NCI-H446 treated with DMSO at 0.1 percent for 48 hours (cell line): Measurements from ENCODE around the gene TNS1.

Experiments used
- DNase-seq: peaks from one replicate; lab custom pipeline; 2025; lab: John Stamatoyannopoulos, UW

The TNS1 gene

DNA sequence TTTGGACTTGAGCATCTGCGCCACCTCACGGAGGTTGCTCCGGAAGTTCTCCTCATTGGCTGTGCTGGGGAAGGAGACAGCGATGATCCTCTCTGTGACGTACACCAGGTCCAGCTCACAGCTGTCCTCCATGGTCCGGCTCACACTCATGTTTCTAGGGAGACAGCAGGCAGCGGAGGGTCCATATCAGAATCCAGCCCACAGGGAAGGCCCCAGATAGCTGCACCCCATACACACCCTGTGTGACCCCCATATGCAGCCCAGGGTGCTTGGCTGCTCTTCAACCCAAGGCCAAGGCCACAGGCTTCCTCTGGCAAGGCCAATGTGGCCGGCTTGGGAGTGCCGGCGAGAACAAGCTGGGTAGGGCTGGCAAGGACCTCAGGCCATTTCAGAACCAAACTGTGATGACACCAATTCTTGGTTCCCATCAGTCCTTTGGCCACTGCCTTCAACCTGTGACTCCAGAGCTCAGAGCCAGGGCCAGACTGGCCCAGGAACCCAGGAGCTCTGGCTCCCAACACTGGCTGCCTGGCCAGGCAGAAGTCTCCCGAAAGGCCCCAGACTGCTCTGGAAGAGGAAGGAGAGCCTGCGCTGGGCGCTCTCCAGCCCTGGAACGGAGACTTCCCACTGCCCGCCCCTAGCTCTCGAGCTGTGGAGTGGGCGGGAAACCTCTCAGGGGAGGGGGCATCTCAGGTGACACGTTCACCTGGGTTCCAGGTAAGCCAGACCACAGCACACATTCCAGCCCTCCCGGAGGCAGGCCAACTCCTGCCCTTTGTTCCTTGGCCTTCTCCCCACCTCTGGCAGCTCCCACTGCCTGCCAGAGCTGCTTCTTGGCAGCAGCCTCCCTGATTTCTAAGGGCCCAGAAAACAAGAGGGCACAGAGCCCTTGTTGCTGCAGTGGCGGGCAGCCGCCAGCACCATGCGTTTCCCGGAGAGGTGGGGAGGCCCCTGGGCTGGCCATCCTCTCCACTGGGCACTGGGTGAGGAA, 104.7 kb downstream of the TNS1 start:
- no peak for DNase-seq

DNA sequence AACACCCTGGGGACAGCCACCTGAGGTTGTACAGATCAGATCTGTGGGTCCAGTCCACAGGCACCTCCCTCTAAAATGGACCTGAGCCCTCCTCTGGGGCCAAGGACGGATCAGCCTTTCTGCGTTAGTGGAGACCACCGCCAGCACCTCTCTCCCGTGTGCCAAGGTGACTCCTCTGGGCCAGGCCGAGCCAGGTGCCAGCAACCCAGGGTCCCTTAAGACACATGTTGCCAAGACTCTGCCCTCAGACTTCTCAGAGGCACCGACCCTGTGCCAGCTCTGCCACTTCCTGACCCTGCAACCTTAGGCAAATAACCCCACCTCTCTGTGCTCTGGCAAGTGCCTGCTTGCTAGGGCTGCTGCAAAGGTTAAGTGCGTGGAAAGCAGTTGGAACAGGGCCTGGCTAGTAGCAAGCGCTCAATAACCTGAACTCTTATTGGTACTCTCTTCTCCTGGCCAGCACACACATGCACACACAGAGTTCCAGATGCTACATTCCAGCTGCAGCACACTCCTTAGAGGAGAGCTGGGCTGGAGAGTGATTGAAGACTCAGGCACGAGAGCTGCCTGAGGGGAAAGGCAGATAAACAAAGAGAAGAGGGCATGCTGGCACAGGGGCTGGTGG, 105.6 kb downstream of the TNS1 start:
- DNase-seq, result no peak

DNA sequence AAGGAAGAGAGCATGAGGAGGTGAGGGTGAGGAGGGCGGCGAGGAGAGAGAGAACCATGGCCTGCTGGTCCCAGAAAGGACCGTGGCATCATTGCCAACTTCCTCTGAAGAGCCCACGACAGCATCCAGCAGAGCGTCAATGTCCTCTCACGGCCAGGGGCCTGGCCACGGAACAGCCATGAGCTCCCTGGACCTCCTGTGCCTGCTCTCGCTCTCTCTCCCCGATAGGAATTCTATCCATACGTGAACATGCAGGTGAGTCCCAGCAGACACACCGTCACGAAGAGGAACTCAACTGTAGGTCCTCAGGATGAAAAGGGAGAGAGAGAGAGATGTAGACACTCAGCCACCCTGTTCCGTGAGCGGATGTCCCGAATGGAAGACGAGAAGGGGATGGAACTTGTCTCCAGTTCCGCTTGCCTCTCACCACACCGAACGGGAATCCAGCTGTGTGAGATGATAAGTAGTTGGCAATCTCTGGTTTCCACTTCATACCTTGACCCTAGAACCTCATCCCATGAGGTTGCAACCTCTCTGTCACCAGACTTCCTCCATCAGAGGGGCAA, 107.6 kb downstream of the TNS1 start:
- DNase-seq, result no peak

- DNase-seq, result no peak
These were observed 109.4 kb downstream of the TNS1 start for GRCh38 chr2:217893440-217893839.

- DNase-seq, result no peak
These were observed 110.2 kb downstream of the TNS1 start for GRCh38 chr2:217892560-217892959.

- DNase-seq, result no peak
These were observed 112.3 kb downstream of the TNS1 start for GRCh38 chr2:217890445-217890844.

DNA sequence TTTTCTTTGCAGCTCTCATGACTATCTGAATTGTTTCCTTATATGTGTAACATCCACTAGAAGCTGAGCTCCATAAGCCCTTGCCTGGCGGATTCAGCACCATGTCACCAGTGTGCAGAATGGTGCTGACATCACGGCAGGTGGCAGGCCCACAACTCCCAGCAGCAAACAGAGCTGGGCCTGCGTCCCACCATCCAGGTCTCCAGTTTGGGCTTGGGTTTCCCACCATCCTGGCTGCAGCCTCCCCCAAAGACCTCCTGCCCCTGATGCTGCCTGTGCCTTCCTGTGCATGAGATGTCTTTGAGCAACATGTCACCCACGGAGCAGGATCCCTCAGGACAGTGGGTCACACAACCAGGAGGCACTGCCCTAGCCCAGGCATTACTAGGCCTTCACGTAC, 113.1 kb downstream of the TNS1 start:
- no peak for DNase-seq

GRCh38 chr2:217887841-217888701, 114.7 kb downstream of the TNS1 start:
- no peak for DNase-seq

- peak; percentile 8 for DNase-seq
These were observed 116.0 kb downstream of the TNS1 start for GRCh38 chr2:217886720-217887309.

DNA sequence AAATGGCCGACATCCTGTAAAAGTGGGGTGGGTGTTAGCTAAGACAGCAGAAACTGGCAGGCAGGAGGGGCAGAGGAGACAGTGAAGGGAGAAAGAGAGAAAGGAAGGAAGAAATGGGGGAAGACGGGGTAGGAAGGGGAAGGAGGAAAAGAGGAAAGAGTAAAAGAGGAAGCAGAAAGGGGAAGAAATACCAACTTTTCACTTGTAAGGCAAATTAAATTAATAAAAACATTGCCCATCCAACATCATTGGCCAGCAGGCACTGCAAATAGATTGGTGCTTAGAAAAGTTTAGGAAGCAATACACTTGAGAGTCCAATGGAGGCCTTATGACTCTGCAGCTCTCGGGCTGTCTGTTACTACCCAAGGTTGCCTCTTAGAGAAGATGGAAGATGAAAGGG, 116.7 kb downstream of the TNS1 start:
- no peak for DNase-seq

- DNase-seq, result no peak
These were observed 117.8 kb downstream of the TNS1 start for GRCh38 chr2:217884985-217885384.

DNA sequence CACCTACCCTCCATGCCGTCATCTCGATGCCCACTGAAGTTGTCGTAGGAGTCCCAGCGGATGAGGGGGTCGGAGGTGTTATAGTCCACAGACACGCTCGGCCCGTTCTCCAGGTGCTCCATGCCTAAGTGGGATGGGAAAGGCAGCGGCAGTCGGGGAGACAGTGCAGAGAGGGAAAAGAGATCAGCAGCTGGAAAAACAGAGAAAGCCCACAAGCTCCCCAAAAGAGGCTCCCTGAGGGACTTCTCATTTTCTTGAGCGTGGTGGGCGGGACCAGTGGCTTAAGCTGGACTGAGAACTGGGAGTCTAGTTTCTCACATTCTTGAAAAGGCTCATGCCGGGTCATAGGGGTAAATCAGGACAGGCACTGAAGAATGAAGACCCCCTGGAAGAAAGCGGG, 121.9 kb downstream of the TNS1 start:
- DNase-seq, result no peak

DNA sequence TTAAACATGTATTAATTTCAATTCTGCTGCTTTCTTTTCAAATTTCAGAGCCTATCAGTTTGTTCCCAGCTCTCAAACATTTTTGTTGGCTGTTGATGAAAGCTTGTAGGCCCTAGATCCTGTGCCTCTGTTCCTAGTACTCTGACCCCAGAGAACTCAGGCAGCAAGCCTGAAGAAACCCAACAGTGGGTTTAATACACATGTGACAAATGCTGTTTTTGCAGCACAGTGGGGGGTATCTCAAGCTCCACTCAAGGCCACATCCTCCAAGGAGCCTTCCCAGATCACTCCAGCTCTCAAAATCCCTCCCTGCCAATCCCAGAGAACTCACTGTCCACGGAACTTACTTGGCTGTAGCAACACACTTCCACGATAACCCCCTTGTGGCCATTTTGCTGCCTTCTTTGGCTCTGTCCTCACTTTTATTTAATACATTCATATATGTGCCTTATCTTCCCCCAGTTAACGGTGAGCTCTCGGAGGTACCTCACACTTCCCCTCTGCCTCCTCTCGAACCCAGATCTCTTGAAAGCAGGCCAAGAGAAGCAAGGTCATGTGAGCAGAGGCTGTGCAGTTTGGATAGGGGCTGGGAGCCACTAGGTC, 122.4 kb downstream of the TNS1 start:
- DNase-seq, result no peak

- no peak for DNase-seq
These were observed 123.7 kb downstream of the TNS1 start for GRCh38 chr2:217878915-217879590.

DNA sequence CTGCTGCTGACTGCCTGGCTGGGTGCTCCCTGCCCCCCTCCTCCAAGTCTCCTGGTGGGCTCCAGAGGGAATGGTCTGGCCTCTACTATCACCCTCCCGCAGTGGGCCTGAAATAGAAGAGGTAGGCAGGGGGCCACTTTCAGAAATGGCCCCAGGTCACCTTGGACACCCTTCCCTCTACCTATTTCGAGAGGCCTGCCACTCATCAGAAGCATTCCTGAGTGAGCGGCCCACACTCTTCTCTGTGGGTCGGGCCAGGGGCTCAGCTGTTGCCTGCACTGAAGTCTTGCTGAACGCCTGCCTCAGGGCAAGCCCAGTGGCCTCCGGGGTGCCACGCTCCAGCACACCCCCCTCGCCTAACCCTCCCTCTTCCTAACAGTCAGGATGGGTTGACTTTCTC, 124.9 kb downstream of the TNS1 start:
- no peak for DNase-seq

DNA sequence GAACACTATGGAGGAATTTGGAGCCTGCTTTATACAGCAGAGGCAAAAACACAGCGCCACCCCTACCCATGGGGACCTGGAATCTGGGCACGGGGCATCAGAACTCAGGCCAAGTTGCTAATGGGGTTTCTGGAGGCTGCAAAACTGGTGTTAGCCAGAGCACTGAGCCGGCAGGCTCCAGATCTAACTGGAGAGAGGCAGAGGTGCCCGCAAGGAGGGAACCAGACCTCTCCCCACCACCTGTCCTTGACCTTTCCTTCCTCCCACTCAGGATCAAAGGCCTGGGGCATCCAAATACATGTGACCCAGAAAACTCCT, 126.6 kb downstream of the TNS1 start:
- no peak for DNase-seq

GRCh38 chr2:217875556-217876252, 127.1 kb downstream of the TNS1 start:
- DNase-seq, result no peak

- no peak for DNase-seq
These were observed 127.7 kb downstream of the TNS1 start for GRCh38 chr2:217875138-217875537.

DNA sequence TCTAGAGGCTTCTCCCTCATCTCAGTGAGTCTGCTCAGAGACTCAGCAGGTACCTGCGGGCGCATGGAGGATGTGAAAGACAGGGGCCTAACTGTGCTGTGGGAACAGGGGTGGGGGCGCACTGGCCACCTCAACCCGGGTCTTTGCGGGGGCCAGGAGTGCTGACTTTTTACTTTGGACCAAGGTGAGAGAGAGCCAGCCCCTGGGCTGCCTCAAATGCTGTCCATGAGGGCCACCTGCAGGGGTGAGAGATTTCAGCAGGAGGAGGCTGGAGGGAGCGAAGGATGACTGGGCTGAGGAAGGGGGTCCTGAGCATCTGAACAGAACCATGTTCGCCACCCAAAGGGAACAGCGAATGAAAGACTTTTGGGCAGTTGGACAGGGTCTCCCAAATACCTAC, 129.4 kb downstream of the TNS1 start:
- no peak for DNase-seq

- DNase-seq, result no peak
These were observed 130.5 kb downstream of the TNS1 start for GRCh38 chr2:217872319-217872718.
